Lung microvascular endothelial cell (primary cell): ENCODE results near the gene COMMD9. TPM values are rescaled to one million over a fixed set of nuclear protein-coding genes. Genes with fewer than 3 reads are reported as not detected.

ENCODE experiments used
- DNase-seq, 2 donors: peaks; one replicate each; pipeline versions ENCODE4 v3.0.0 to v3.0.0-alpha.2; 2010; ENCODE audit warnings: low read depth in 2 of 2
- total RNA-seq: library from RNA; depleted of rRNA; stranded (reverse); fragments of >200 nt; gene quantifications from 2 replicates; pipeline ENCODE4 v1.2.1, GENCODE V29; 2014

Gene COMMD9
- total RNA-seq, 1 donor from 2014 or later, result 12.5 TPM

- no peak for DNase-seq
Observed at GRCh38 chr11:36224209-36224882, 64.9 kb downstream of the COMMD9 start.

GRCh38 chr11:36222831-36223635, 66.2 kb downstream of the COMMD9 start:
- DNase-seq, result no peak

Other genes starting within 250 kb of the COMMD9 start
- gene PRR5L, start 6.9 kb upstream of the COMMD9 start, total RNA-seq, result 3.0 and 6.5 TPM in 2 replicates
- 6.1 and 9.1 TPM in 2 replicates for gene TRAF6, start 220.8 kb upstream of the COMMD9 start, total RNA-seq